ENCODE measurements around the gene IL17RD. TPM values are rescaled to one million over a fixed set of nuclear protein-coding genes. Genes with fewer than 3 reads are reported as not detected.

The IL17RD gene
- total RNA-seq, 1 experiment from 2014 or later, result 31.7 TPM

GRCh38 chr3:57140894-57141293 lies 24.3 kb downstream of the IL17RD start:
- H3K4me1 ChIP-seq (ENCODE audit: insufficient read depth, low read length), result peaks cover 17% of the 10 kb centered on the region; the same call in 1 of the 2 replicates
- H3K9ac ChIP-seq (ENCODE audit: extremely low read depth, insufficient read length, low read length), result no peak overlapping the region
- no peak overlapping the region for H3K56ac ChIP-seq (ENCODE audit: insufficient read length, low read depth, low read length)
- no peak overlapping the region for H3K4ac ChIP-seq (ENCODE audit: low read depth, low read length)
- Mint-ChIP-seq H3K27me3 (ENCODE audit: low read depth) (peaks cover 3% of the 10 kb centered on the region), H3K27ac (no peak overlapping the region; a peak in 1 of 7 replicates), H3K4me1 (peaks cover 43 to 46% of the 10 kb centered on the region in 2 experiments), H3K36me3 (ENCODE audit: insufficient read depth in 1 of 3, low read depth in 3 of 3) (no peaks in the 10 kb centered on the region; a peak in 2 of 7 replicates), H3K9me3 (no peaks in the 10 kb centered on the region), H3K4me3 (no peak overlapping the region)
- H4K20me1 ChIP-seq (ENCODE audit: control insufficient read depth, insufficient read depth, insufficient read length), result no peaks in the 10 kb centered on the region
- H2BK12ac ChIP-seq (ENCODE audit: insufficient read length, low read depth, low read length), result no peak overlapping the region
- H3K23me2 ChIP-seq (ENCODE audit: insufficient read length, low read depth, low read length, poor library complexity, severe bottlenecking), result no peaks in the 10 kb centered on the region
- no peak overlapping the region for H2BK15ac ChIP-seq (ENCODE audit: low read depth, low read length)
- H2BK20ac ChIP-seq (ENCODE audit: low read depth, low read length, poor library complexity, severe bottlenecking), result no peak overlapping the region
- H4K5ac ChIP-seq (ENCODE audit: insufficient read length, low read depth, low read length), result no peak overlapping the region
- H4K91ac ChIP-seq (ENCODE audit: insufficient read length, low read depth, low read length), result no peak overlapping the region
- H2AFZ ChIP-seq (ENCODE audit: low read length), result no peak overlapping the region
- no peak overlapping the region for H3T11ph ChIP-seq (ENCODE audit: low read length)
- H3K9me3 ChIP-seq (ENCODE audit: control insufficient read depth, low read depth, low read length), result no peaks in the 10 kb centered on the region
- H2BK120ac ChIP-seq (ENCODE audit: low read depth, low read length, poor library complexity, severe bottlenecking), result no peak overlapping the region
- 0 out of 2 replicates have a peak, but pooled peaks cover 2% of the 10 kb centered on the region for H3K27me3 ChIP-seq (ENCODE audit: insufficient read depth, low read length)
- no peak overlapping the region for H3K18ac ChIP-seq (ENCODE audit: insufficient read length, low read depth, low read length)
- no peak overlapping the region for H3K14ac ChIP-seq (ENCODE audit: insufficient read depth, low read length)
- H3K79me1 ChIP-seq (ENCODE audit: insufficient read depth, low read depth, low read length, poor library complexity, severe bottlenecking), result no peaks in the 10 kb centered on the region
- DNase-seq, result no peak
- H3K4me2 ChIP-seq (ENCODE audit: insufficient read depth, insufficient read length, low read length), result no peak overlapping the region
- H3K23ac ChIP-seq (ENCODE audit: insufficient read length, low read depth, low read length), result no peak overlapping the region
- H3K79me2 ChIP-seq (ENCODE audit: insufficient read depth, low read length), result peaks cover 5% of the 10 kb centered on the region; the same call in 1 of the 2 replicates
- no CpG with 5 or more reads among the region's 5 CpGs for WGBS (ENCODE audit: extremely low coverage, insufficient read length, low lambda C conversion rate)
- no peak overlapping the region for H2BK5ac ChIP-seq (ENCODE audit: insufficient read length, low read length)
- no peak overlapping the region for H2AK5ac ChIP-seq (ENCODE audit: insufficient read length, low read length)
- no peak for TF ChIP-seq CTCF (conservative IDR thresholded peaks at IDR 0.05)
- no peak overlapping the region for H3K27ac ChIP-seq (ENCODE audit: insufficient read length, low read depth, low read length)
- H4K8ac ChIP-seq (replicated peaks; ENCODE audit: insufficient read length, low read depth, low read length), result no peak overlapping the region
